K562 (cell line): ENCODE results near the gene HSPA5. TPM values are rescaled to one million over a fixed set of nuclear protein-coding genes. Genes with fewer than 3 reads are reported as not detected.

Experiments
- BCL6 ChIP-seq: fragments of 250-450 bp; sonication (Bioruptor Pico); IDR thresholded peaks from 2 replicates; pipeline ENCODE4 v1.4.0; 2020
- BRCA1 ChIP-seq, 2 experiments: fragments of 450-650 bp in 1 of 2; sonication (generic) in 1 of 2; formaldehyde crosslinking in 1 of 2; IDR thresholded peaks; 2 replicates each; pipeline versions ENCODE4 v1.5.0 to v1.6.1; 2017 to 2020; ENCODE audit warnings: mild to moderate bottlenecking in 1 of 2, missing genetic modification reagents in 1 of 2
- E4F1 ChIP-seq: fragments of 250-450 bp; sonication (Bioruptor Pico); IDR thresholded peaks from 2 replicates; pipeline ENCODE4 v1.5.0; 2021; ENCODE audit warnings: mild to moderate bottlenecking, borderline replicate concordance
- EHMT2 ChIP-seq: fragments of 450-650 bp; IDR thresholded peaks from 2 replicates; pipeline ENCODE4 v1.6.1; 2018; ENCODE audit warnings: antibody characterized with exemption
- MLX ChIP-seq, 2 experiments: fragments of 450-650 bp in 1 of 2; sonication (generic) in 1 of 2; formaldehyde crosslinking; conservative IDR thresholded peaks; 2 replicates each; pipeline versions ENCODE4 v1.4.0 to v1.8.1; 2020 to 2022; ENCODE audit warnings: mild to moderate bottlenecking in 1 of 2, missing genetic modification reagents in 1 of 2
- MNT ChIP-seq, 2 experiments: fragments of 450-650 bp; conservative IDR thresholded peaks; 2 replicates each; pipeline ENCODE4 v1.6.1; 2017; ENCODE audit warnings: mild to moderate bottlenecking in 2 of 2, moderate library complexity in 2 of 2
- NCOA2 ChIP-seq, 2 experiments: fragments of 450-650 bp; IDR thresholded peaks; 2 replicates each; pipeline ENCODE4 v1.6.1; 2018; ENCODE audit warnings: mild to moderate bottlenecking in 2 of 2, moderate library complexity in 1 of 2; ENCODE audit not compliant: partially characterized antibody in 2 of 2
- PHTF2 ChIP-seq: fragments of 250-450 bp; sonication (Bioruptor Pico); IDR thresholded peaks from 2 replicates; pipeline ENCODE4 v1.5.0; 2021; ENCODE audit warnings: mild to moderate bottlenecking
- TCF7 ChIP-seq: sonication (generic); IDR thresholded peaks from 2 replicates; pipeline ENCODE4 v1.6.1; 2016; ENCODE audit warnings: antibody characterized with exemption, borderline replicate concordance
- TEAD4 ChIP-seq, 2 experiments: sonication (generic) in 1 of 2; formaldehyde crosslinking in 1 of 2; IDR thresholded peaks; 2 replicates each; pipeline versions ENCODE4 v1.6.1 to v1.8.0; 2012 to 2022; ENCODE audit warnings: borderline replicate concordance in 1 of 2, inconsistent platforms in 1 of 2, low read length in 1 of 2, mild to moderate bottlenecking in 1 of 2, missing genetic modification reagents in 1 of 2
- XRCC5 ChIP-seq: fragments of 200-400 bp; formaldehyde crosslinking; IDR thresholded peaks from 2 replicates; pipeline ENCODE4 v1.6.1; 2017; ENCODE audit warnings: low read depth, mild to moderate bottlenecking, low read length
- ZBTB17 ChIP-seq: fragments of 450-650 bp; formaldehyde crosslinking; IDR thresholded peaks from 2 replicates; pipeline ENCODE4 v1.4.0; 2020; ENCODE audit warnings: mild to moderate bottlenecking
- polyA plus RNA-seq, 8 experiments: library from polyadenylated mRNA; depleted of rRNA in 4 of 8; stranded (reverse) in 5 of 8; unstranded in 3 of 8; fragments of >200 nt; fragmentation: Nextera tagmentation in 2 of 8; fragmentation: Illumina TruSeq in 1 of 8; extraction: Ambion mirVana in 2 of 8; extraction: Trizol in 1 of 8; gene quantifications; 2 replicates each; pipeline versions ENCODE4 v1.2.1 to v1.2.3, GENCODE V29; 2011 to 2014; ENCODE audit warnings: inconsistent platforms in 1 of 8, missing spikeins in 1 of 8
- total RNA-seq, 7 experiments: library from RNA; depleted of rRNA in 6 of 7; stranded (reverse); fragments of >200 nt in 6 of 7; fragmentation: Illumina TruSeq in 2 of 7; extraction: Trizol in 2 of 7; gene quantifications; 2 replicates each; pipeline versions ENCODE4 v1.2.1 to v1.2.3, GENCODE V29; 2011 to 2021; ENCODE audit warnings: low replicate concordance in 1 of 7
- TF ChIP-seq, protein P1 (sequence below), 2 experiments: fragments of 150-350 bp in 1 of 2; IDR thresholded peaks; 2 replicates each; pipeline ENCODE4 v1.6.1; 2012 to 2016; ENCODE audit warnings: low read depth in 2 of 2, low read length in 2 of 2, mild to moderate bottlenecking in 1 of 2, moderate library complexity in 1 of 2
- TF ChIP-seq, protein P2 (sequence below): fragments of 450-650 bp; IDR thresholded peaks from 2 replicates; pipeline ENCODE4 v1.6.1; 2016; ENCODE audit warnings: missing biosample characterization, missing genetic modification characterization
- TF ChIP-seq, protein P3 (sequence below): fragments of 250-450 bp; sonication (Bioruptor Pico); IDR thresholded peaks from 2 replicates; pipeline ENCODE4 v1.4.0; 2020; ENCODE audit warnings: mild to moderate bottlenecking

HSPA5 gene
- total and polyA plus RNA-seq, 9 of the 15 experiments (the other 6 are each of a cell fraction or from before 2014, with no cell fraction given), result 48.0 to 265 (median 113) TPM

DNA sequence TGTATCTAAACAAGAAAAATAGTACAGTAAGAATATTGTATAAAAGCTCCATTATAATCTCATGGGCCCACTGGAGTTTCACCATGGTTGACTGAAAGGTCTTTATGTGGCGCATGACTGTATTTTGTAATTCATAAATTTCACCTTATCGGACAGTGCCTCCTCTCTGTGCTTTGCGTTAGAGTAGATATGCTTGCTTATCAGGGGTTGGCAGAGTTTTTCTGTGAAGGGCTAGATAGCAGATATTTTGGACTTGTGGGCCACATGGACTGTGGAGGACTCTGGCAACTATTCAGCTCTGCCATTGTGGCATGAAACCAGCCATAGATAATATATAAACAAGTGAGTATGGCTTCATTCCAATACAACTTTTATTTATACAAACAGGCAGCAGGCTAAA is 43.7 kb upstream of the HSPA5 start (continued):
- TF ChIP-seq, protein P1, sequence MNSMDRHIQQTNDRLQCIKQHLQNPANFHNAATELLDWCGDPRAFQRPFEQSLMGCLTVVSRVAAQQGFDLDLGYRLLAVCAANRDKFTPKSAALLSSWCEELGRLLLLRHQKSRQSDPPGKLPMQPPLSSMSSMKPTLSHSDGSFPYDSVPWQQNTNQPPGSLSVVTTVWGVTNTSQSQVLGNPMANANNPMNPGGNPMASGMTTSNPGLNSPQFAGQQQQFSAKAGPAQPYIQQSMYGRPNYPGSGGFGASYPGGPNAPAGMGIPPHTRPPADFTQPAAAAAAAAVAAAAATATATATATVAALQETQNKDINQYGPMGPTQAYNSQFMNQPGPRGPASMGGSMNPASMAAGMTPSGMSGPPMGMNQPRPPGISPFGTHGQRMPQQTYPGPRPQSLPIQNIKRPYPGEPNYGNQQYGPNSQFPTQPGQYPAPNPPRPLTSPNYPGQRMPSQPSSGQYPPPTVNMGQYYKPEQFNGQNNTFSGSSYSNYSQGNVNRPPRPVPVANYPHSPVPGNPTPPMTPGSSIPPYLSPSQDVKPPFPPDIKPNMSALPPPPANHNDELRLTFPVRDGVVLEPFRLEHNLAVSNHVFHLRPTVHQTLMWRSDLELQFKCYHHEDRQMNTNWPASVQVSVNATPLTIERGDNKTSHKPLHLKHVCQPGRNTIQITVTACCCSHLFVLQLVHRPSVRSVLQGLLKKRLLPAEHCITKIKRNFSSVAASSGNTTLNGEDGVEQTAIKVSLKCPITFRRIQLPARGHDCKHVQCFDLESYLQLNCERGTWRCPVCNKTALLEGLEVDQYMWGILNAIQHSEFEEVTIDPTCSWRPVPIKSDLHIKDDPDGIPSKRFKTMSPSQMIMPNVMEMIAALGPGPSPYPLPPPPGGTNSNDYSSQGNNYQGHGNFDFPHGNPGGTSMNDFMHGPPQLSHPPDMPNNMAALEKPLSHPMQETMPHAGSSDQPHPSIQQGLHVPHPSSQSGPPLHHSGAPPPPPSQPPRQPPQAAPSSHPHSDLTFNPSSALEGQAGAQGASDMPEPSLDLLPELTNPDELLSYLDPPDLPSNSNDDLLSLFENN (IDR thresholded peaks at IDR 0.05; ENCODE audit: low read depth in 2 of 2, low read length in 2 of 2), result peak in 1 of 2 experiments; percentile 100; a peak in 2 of 4 replicates
- TF ChIP-seq, protein P2, sequence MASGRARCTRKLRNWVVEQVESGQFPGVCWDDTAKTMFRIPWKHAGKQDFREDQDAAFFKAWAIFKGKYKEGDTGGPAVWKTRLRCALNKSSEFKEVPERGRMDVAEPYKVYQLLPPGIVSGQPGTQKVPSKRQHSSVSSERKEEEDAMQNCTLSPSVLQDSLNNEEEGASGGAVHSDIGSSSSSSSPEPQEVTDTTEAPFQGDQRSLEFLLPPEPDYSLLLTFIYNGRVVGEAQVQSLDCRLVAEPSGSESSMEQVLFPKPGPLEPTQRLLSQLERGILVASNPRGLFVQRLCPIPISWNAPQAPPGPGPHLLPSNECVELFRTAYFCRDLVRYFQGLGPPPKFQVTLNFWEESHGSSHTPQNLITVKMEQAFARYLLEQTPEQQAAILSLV, result peak; percentile 69; the same call in 1 of the 2 replicates
- TF ChIP-seq ZBTB17 (CRISPR knock-in tag), result peak; percentile 84
- TF ChIP-seq E4F1 (CRISPR knock-in tag), result no peak
- TF ChIP-seq BCL6 (CRISPR knock-in tag), result peak; percentile 64; the same call in 1 of the 2 replicates
- TF ChIP-seq PHTF2 (CRISPR knock-in tag), result peak; percentile 80; the same call in 1 of the 2 replicates
- TF ChIP-seq, protein P3, sequence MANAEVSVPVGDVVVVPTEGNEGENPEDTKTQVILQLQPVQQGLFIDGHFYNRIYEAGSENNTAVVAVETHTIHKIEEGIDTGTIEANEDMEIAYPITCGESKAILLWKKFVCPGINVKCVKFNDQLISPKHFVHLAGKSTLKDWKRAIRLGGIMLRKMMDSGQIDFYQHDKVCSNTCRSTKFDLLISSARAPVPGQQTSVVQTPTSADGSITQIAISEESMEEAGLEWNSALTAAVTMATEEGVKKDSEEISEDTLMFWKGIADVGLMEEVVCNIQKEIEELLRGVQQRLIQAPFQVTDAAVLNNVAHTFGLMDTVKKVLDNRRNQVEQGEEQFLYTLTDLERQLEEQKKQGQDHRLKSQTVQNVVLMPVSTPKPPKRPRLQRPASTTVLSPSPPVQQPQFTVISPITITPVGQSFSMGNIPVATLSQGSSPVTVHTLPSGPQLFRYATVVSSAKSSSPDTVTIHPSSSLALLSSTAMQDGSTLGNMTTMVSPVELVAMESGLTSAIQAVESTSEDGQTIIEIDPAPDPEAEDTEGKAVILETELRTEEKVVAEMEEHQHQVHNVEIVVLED, result peak; percentile 50; the same call in 1 of the 2 replicates
- no peak for TF ChIP-seq XRCC5
- peak; percentile 100 for TF ChIP-seq TEAD4 (IDR thresholded peaks at IDR 0.05; ENCODE audit: low read length)
- no peak for TF ChIP-seq TEAD4 (CRISPR knock-in tag; IDR thresholded peaks at IDR 0.05; ENCODE audit: borderline replicate concordance)
- peak; percentile 80; the same call in 1 of the 2 replicates for TF ChIP-seq TCF7
- TF ChIP-seq BRCA1 (IDR thresholded peaks at IDR 0.05), result no peak
- no peak for TF ChIP-seq BRCA1 (CRISPR knock-in tag; IDR thresholded peaks at IDR 0.05)
- TF ChIP-seq EHMT2, result no peak; the same call in 1 of the 2 replicates
- TF ChIP-seq NCOA2 (IDR thresholded peaks at IDR 0.05; ENCODE audit: partially characterized antibody in 2 of 2), result peak; percentile 89 to 92
- no peak for TF ChIP-seq MLX (CRISPR knock-in tag; conservative IDR thresholded peaks at IDR 0.05)
- peak; percentile 87 to 93 for TF ChIP-seq MNT (conservative IDR thresholded peaks at IDR 0.05)
